ENCODE results near the gene ABR. TPM values are rescaled to one million over a fixed set of nuclear protein-coding genes. Genes with fewer than 3 reads are reported as not detected.
A peak's percentile ranks its signal among the peaks of the same experiment; 100 is the strongest.

The ABR gene
- total and polyA plus RNA-seq, 2 donors from 2014 or later = 18.7 to 116 TPM

DNA sequence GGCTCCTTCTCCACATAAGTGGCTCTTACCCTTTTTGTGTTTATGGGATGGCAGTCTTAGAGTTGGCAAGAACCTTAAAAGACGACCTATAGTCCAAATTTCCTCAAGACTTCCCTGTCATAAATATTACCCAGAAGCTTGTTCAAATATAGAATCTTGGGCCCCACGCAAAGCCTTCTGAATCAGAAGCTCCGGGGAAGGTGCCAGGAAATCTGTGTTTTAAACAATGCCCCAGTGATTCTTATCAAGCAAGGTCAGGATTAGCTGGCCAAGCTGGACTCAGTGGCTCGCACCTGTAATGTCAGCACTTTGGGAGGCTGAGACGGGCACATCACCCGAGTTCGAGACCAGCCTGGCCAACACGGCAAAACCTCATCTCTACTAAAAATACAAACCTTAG is 97.2 kb downstream of the ABR start:
- no peak for FAIRE-seq
- no peaks in the 10 kb centered on the region for H3K9me3 ChIP-seq (ENCODE audit: control insufficient read depth in 2 of 3, insufficient read depth in 1 of 3, low read length in 3 of 3)
- DNase-seq = no peak
- H3K27ac ChIP-seq (ENCODE audit: low read depth in 2 of 2, low read length in 2 of 2) = no peak overlapping the region
- H3K9ac ChIP-seq (ENCODE audit: low read length in 3 of 3) = no peak overlapping the region
- H3K27me3 ChIP-seq (ENCODE audit: control insufficient read depth, insufficient read depth, low read length) = no peaks in the 10 kb centered on the region
- intact Hi-C loops (cut with DNase I) = no loop called here
- peaks cover 0 to 2% (median 0%) of the 10 kb centered on the region in 3 donors for H3K4me1 ChIP-seq (ENCODE audit: control insufficient read depth in 2 of 3, insufficient read depth in 2 of 3, low read depth in 1 of 3, low read length in 3 of 3)
- peaks cover 0 to 2% (median 0%) of the 10 kb centered on the region in 3 donors for H3K36me3 ChIP-seq (ENCODE audit: control insufficient read depth in 2 of 3, insufficient read depth in 3 of 3, low read length in 3 of 3)
- TF ChIP-seq, protein P1, sequence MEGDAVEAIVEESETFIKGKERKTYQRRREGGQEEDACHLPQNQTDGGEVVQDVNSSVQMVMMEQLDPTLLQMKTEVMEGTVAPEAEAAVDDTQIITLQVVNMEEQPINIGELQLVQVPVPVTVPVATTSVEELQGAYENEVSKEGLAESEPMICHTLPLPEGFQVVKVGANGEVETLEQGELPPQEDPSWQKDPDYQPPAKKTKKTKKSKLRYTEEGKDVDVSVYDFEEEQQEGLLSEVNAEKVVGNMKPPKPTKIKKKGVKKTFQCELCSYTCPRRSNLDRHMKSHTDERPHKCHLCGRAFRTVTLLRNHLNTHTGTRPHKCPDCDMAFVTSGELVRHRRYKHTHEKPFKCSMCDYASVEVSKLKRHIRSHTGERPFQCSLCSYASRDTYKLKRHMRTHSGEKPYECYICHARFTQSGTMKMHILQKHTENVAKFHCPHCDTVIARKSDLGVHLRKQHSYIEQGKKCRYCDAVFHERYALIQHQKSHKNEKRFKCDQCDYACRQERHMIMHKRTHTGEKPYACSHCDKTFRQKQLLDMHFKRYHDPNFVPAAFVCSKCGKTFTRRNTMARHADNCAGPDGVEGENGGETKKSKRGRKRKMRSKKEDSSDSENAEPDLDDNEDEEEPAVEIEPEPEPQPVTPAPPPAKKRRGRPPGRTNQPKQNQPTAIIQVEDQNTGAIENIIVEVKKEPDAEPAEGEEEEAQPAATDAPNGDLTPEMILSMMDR (IDR thresholded peaks at IDR 0.05; ENCODE audit: borderline replicate concordance, extremely low read depth, insufficient read depth) = no peak
- no peak overlapping the region for H3K4me3 ChIP-seq (ENCODE audit: low read length in 3 of 3)

DNA sequence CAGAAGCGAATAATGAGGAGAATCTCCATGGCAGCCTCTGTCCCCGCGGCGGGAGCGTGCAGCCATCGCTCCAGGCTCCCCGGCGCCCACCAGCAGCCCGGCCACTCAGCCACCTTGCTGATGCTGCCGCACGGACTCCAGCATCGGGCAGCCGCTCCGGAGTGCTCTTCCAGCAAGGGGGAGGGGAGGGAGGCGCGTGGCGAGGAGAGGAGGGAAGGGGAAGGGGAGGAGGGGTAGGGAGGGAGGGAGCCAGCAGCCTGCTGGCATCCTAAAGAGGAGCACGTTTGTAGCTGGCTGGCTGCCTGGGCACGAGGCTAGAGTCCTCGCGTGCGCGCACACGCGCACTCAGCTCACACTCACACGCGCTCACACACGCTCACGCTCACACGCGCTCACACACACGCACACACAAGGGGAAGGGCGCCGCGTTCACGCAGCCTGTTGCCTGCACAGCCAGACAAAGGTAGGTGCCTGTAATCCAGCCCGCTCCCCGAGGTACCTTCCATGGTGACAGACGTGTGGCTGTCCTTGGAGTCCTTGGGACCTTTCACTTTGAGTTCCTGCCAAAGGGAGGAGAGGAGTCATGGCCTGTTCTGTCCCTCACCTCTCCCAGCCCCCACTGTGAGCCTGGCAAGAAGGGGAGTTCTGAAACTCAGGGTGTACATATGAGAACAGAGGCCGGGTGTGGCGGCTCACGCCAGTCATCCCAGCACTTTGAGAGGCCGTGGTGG is 100.8 kb downstream of the ABR start:
- Histone ChIP-seq H3K4me3 (ENCODE audit: low read length in 3 of 3) (no peak overlapping the region), H3K27me3 (ENCODE audit: control insufficient read depth, insufficient read depth, low read length) (no peaks in the 10 kb centered on the region), H3K9ac (ENCODE audit: low read length in 3 of 3) (no peak overlapping the region), H3K4me1 (ENCODE audit: control insufficient read depth in 2 of 3, insufficient read depth in 2 of 3, low read depth in 1 of 3, low read length in 3 of 3) (peaks cover 0 to 2% (median 0%) of the 10 kb centered on the region in 3 donors), H3K36me3 (ENCODE audit: control insufficient read depth in 2 of 3, insufficient read depth in 3 of 3, low read length in 3 of 3) (peaks cover 0 to 2% (median 0%) of the 10 kb centered on the region in 3 donors), H3K27ac (ENCODE audit: low read depth in 2 of 2, low read length in 2 of 2) (no peak overlapping the region), H3K9me3 (ENCODE audit: control insufficient read depth in 2 of 3, insufficient read depth in 1 of 3, low read length in 3 of 3) (no peaks in the 10 kb centered on the region)
- peak; percentile 78 to 90 (median 86) for DNase-seq
- intact Hi-C loops (cut with DNase I) = no loop called here
- TF ChIP-seq, protein P1 (IDR thresholded peaks at IDR 0.05; ENCODE audit: borderline replicate concordance, extremely low read depth, insufficient read depth) = no peak
- FAIRE-seq = no peak

DNA sequence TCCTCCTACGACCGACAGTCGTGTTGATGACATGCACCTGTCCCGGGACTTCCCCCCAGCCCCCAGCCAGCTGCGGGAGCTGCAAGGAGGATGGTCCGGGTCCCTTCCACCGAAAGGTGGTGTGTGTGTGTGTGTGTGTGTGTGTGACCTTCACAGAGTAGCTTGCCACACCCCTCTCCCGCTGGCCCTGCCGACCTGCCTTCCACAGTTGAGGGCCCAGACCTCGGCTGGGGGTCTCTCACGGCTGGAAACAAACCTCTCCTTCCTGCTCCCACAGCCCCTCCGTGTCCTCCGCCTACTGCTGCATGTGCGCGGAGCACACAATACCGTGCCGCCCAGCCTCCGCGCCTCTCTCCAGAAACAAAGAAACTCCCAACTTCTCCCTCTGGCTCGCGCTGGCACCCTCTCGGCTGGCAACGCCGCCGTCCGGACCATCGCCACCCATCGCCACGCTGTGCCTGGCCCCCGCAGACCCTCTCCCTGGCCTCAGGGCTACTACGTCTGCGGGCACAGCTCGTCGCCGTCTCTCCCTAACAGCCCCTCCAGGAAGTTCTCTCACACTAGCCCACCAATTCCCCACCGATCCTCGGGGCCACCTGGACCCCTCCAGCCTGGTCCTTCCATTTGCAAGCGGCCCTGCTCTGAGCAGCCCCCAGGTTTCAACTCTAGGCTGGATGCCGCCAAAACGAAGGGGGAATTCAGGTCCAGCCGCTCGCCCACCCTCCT is 101.6 kb downstream of the ABR start:
- intact Hi-C loops (cut with DNase I) = no loop called here
- Histone ChIP-seq H3K27me3 (ENCODE audit: control insufficient read depth, insufficient read depth, low read length) (no peaks in the 10 kb centered on the region), H3K4me1 (ENCODE audit: control insufficient read depth in 2 of 3, insufficient read depth in 2 of 3, low read depth in 1 of 3, low read length in 3 of 3) (peaks cover 0 to 2% (median 0%) of the 10 kb centered on the region in 3 donors), H3K9me3 (ENCODE audit: control insufficient read depth in 2 of 3, insufficient read depth in 1 of 3, low read length in 3 of 3) (no peaks in the 10 kb centered on the region), H3K4me3 (ENCODE audit: low read length in 3 of 3) (peak overlapping the region in 1 of 3 donors; percentile 11), H3K27ac (ENCODE audit: low read depth in 2 of 2, low read length in 2 of 2) (no peak overlapping the region), H3K9ac (ENCODE audit: low read length in 3 of 3) (no peak overlapping the region), H3K36me3 (ENCODE audit: control insufficient read depth in 2 of 3, insufficient read depth in 3 of 3, low read length in 3 of 3) (peaks cover 0 to 2% (median 0%) of the 10 kb centered on the region in 3 donors)
- FAIRE-seq (no peak), DNase-seq (peak; percentile 61 to 87 (median 76))
- TF ChIP-seq, protein P1 (IDR thresholded peaks at IDR 0.05; ENCODE audit: borderline replicate concordance, extremely low read depth, insufficient read depth) = no peak
